WTC11 (cell line): ENCODE results near the gene SP140L. TPM values are rescaled to one million over a fixed set of nuclear protein-coding genes. Genes with fewer than 3 reads are reported as not detected.

Experiments
- ATAC-seq: fragments of 200-7000 bp; cut with Tn5 transposase; 2 replicates; pipeline ENCODE4 v1.10.0; 2021; ENCODE audit warnings: mild to moderate bottlenecking, moderate library complexity
- CTCF ChIA-PET: fragments of 300-600 bp; sonication (Branson Sonifier 250); formaldehyde crosslinking; loops from one replicate; lab custom pipeline; 2021; ENCODE audit warnings: antibody characterized with exemption; lab: Charles Lee
- POLR2A ChIA-PET: fragments of 350-600 bp; sonication (Branson Sonifier 250); formaldehyde crosslinking; loops from one replicate; lab custom pipeline; 2021; ENCODE audit warnings: antibody characterized with exemption; lab: Charles Lee
- DNase-seq: peaks from one replicate; pipeline ENCODE4 v3.0.0; 2021; ENCODE audit warnings: low spot score
- H3K27ac Mint-ChIP-seq: 2 replicates; pipeline ENCODE4 v1.8.0; 2021; ENCODE audit warnings: mixed read lengths
- H3K27me3 Mint-ChIP-seq: 2 replicates; pipeline ENCODE4 v1.8.0; 2021; ENCODE audit warnings: low read depth, mild to moderate bottlenecking, moderate library complexity, mixed read lengths
- H3K36me3 Mint-ChIP-seq: 2 replicates; pipeline ENCODE4 v1.8.0; 2021; ENCODE audit warnings: mixed read lengths
- H3K4me1 Mint-ChIP-seq: 2 replicates; pipeline ENCODE4 v1.8.0; 2022; ENCODE audit warnings: mixed read lengths
- H3K4me3 Mint-ChIP-seq: 2 replicates; pipeline ENCODE4 v1.8.0; 2021; ENCODE audit warnings: mild to moderate bottlenecking, moderate library complexity, mixed read lengths
- H3K9me3 Mint-ChIP-seq: 2 replicates; pipeline ENCODE4 v1.8.0; 2021; ENCODE audit warnings: mixed read lengths
- CBFB ChIP-seq: sonication (generic); formaldehyde crosslinking; IDR thresholded peaks from 2 replicates; pipeline ENCODE4 v1.8.1; 2022; ENCODE audit warnings: mild to moderate bottlenecking, low read depth, missing genetic modification reagents
- FOXJ3 ChIP-seq: sonication (generic); formaldehyde crosslinking; IDR thresholded peaks from 2 replicates; pipeline ENCODE4 v1.9.0; 2021; ENCODE audit warnings: missing genetic modification reagents, mild to moderate bottlenecking, borderline replicate concordance
- HMGXB4 ChIP-seq: sonication (generic); formaldehyde crosslinking; IDR thresholded peaks from 2 replicates; pipeline ENCODE4 v1.8.1; 2023; ENCODE audit warnings: mild to moderate bottlenecking, moderate library complexity, missing genetic modification reagents
- NFYB ChIP-seq: sonication (generic); formaldehyde crosslinking; conservative IDR thresholded peaks from 2 replicates; pipeline ENCODE4 v1.8.0; 2022; ENCODE audit warnings: low read depth, missing genetic modification reagents
- NR3C1 ChIP-seq: sonication (generic); formaldehyde crosslinking; conservative IDR thresholded peaks from 2 replicates; pipeline ENCODE4 v1.8.1; 2023; ENCODE audit warnings: low read depth, mild to moderate bottlenecking, missing genetic modification reagents
- OVOL2 ChIP-seq: fragments of 250-450 bp; sonication (Bioruptor Pico); IDR thresholded peaks from 2 replicates; pipeline ENCODE4 v1.9.0; 2021; ENCODE audit warnings: mild to moderate bottlenecking, borderline replicate concordance
- SMAD3 ChIP-seq: sonication (generic); formaldehyde crosslinking; IDR thresholded peaks from 2 replicates; pipeline ENCODE4 v1.8.0; 2022; ENCODE audit warnings: missing genetic modification reagents, mild to moderate bottlenecking, borderline replicate concordance
- SOX15 ChIP-seq: fragments of 250-450 bp; sonication (Bioruptor Pico); IDR thresholded peaks from 2 replicates; pipeline ENCODE4 v1.9.0; 2021; ENCODE audit warnings: mild to moderate bottlenecking
- ZMAT4 ChIP-seq: fragments of 250-450 bp; sonication (Bioruptor Pico); IDR thresholded peaks from 2 replicates; pipeline ENCODE4 v1.9.0; 2021; ENCODE audit warnings: mild to moderate bottlenecking
- ZNF121 ChIP-seq: sonication (generic); formaldehyde crosslinking; IDR thresholded peaks from 2 replicates; pipeline ENCODE4 v1.8.0; 2023; ENCODE audit warnings: missing genetic modification reagents
- ZNF219 ChIP-seq: sonication (generic); formaldehyde crosslinking; IDR thresholded peaks from 2 replicates; pipeline ENCODE4 v1.8.0; 2023; ENCODE audit warnings: missing genetic modification reagents, mild to moderate bottlenecking, borderline replicate concordance
- ZNF281 ChIP-seq: sonication (generic); formaldehyde crosslinking; IDR thresholded peaks from 2 replicates; pipeline ENCODE4 v1.8.0; 2023; ENCODE audit warnings: mild to moderate bottlenecking, missing genetic modification reagents
- total RNA-seq: library from RNA; stranded (reverse); gene quantifications from 3 replicates; pipeline ENCODE4 v1.2.3, GENCODE V29; 2021
- TF ChIP-seq, protein P1 (sequence below): sonication (generic); formaldehyde crosslinking; IDR thresholded peaks from 2 replicates; pipeline ENCODE4 v1.8.1; 2022; ENCODE audit warnings: mild to moderate bottlenecking, moderate library complexity, missing genetic modification reagents

SP140L gene
- total RNA-seq, 1 experiment from 2014 or later: 3.2 TPM

DNA sequence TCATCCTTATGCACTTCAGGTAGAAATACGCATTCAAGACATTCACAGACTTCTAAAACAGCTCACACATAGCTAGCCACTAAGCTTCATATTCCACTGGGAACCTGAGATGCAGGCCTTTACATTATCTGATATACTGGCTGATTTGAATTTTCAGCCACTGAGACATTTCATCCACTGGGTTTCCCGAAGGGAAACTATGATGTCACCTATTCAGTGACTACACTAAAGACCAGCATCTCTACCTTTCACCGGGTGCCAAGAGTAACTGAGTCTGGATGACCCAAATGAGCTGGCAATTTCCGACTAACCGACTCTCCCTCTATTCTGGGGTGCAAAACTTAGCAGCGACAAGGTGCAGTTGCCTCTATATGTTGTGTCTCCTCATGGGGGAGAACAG is 31.8 kb upstream of the SP140L start:
- H3K27ac Mint-ChIP-seq: no peak overlapping the region
- CTCF ChIA-PET: no interaction called here
- H3K4me3 Mint-ChIP-seq: no peak overlapping the region
- peaks cover 32% of the 10 kb centered on the region for H3K9me3 Mint-ChIP-seq
- no peak for DNase-seq
- H3K36me3 Mint-ChIP-seq: peaks cover 10% of the 10 kb centered on the region
- H3K4me1 Mint-ChIP-seq: no peaks in the 10 kb centered on the region
- peaks cover 3% of the 10 kb centered on the region; the same call in 1 of the 2 replicates for H3K27me3 Mint-ChIP-seq
- POLR2A ChIA-PET: no interaction called here
- TF ChIP-seq, protein P1, sequence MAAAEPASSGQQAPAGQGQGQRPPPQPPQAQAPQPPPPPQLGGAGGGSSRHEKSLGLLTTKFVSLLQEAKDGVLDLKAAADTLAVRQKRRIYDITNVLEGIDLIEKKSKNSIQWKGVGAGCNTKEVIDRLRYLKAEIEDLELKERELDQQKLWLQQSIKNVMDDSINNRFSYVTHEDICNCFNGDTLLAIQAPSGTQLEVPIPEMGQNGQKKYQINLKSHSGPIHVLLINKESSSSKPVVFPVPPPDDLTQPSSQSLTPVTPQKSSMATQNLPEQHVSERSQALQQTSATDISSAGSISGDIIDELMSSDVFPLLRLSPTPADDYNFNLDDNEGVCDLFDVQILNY (CRISPR knock-in tag): no peak
- no peak for TF ChIP-seq HMGXB4 (CRISPR knock-in tag)
- no peak for TF ChIP-seq ZNF281
- no peak for TF ChIP-seq OVOL2 (CRISPR knock-in tag)
- no peak for ATAC-seq

GRCh38 chr2:230296917-230297316 is 30.1 kb upstream of the SP140L start:
- ChIA-PET POLR2A (no interaction called here), CTCF (no interaction called here)
- Mint-ChIP-seq H3K36me3 (peaks cover 17% of the 10 kb centered on the region), H3K27me3 (peaks cover 3% of the 10 kb centered on the region; the same call in 1 of the 2 replicates), H3K9me3 (peaks cover 48% of the 10 kb centered on the region), H3K27ac (no peak overlapping the region), H3K4me3 (no peak overlapping the region), H3K4me1 (peaks cover 3% of the 10 kb centered on the region)
- ATAC-seq (no peak), DNase-seq (no peak)
- TF ChIP-seq NR3C1: no peak
- no peak for TF ChIP-seq ZMAT4 (CRISPR knock-in tag)
- TF ChIP-seq SOX15 (CRISPR knock-in tag): no peak
- TF ChIP-seq ZNF219 (CRISPR knock-in tag): no peak
- TF ChIP-seq ZNF121 (CRISPR knock-in tag): no peak

DNA sequence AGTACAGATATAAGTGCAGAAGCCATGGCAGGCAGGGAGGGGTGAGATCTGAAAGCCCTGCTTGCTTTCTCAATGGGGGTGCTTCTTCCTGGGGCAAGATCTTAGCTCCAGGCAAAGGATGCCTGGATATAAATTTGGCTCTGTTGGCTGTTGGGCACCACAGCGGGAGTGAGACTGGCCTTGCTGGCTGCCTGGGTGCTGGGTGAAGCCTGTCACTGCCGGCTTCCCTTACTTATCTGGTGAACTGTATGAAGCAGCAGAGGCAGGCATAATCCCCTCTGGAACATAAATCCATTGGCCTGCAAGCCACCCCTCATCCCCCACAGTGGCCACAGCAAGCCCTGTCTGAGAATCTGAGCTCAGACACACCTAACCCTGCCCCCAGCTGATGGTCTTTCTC is 27.4 kb upstream of the SP140L start:
- H3K27ac Mint-ChIP-seq: no peak overlapping the region

GRCh38 chr2:230305416-230306275 is 21.3 kb upstream of the SP140L start:
- Mint-ChIP-seq H3K4me3 (no peak overlapping the region), H3K27ac (no peak overlapping the region), H3K9me3 (peaks cover 42% of the 10 kb centered on the region)

More for the DNA sequence above, 27.4 kb upstream of the SP140L start:
- Mint-ChIP-seq H3K27me3 (peaks cover 6% of the 10 kb centered on the region; the same call in 1 of the 2 replicates), H3K9me3 (peaks cover 72% of the 10 kb centered on the region), H3K4me3 (no peak overlapping the region), H3K36me3 (peaks cover 41% of the 10 kb centered on the region), H3K4me1 (peaks cover 3% of the 10 kb centered on the region)
- DNase-seq (no peak), ATAC-seq (no peak)
- ChIA-PET POLR2A (no interaction called here), CTCF (no interaction called here)
- TF ChIP-seq NFYB (CRISPR knock-in tag): no peak

More at GRCh38 chr2:230305416-230306275, 21.3 kb upstream of the SP140L start:
- CTCF ChIA-PET: no interaction called here
- Mint-ChIP-seq H3K4me1 (peaks cover 3% of the 10 kb centered on the region), H3K36me3 (peaks cover 35% of the 10 kb centered on the region)
- no peak; the same call in 1 of the 2 replicates for ATAC-seq
- TF ChIP-seq SMAD3 (CRISPR knock-in tag) (no peak), CBFB (CRISPR knock-in tag) (no peak), FOXJ3 (CRISPR knock-in tag) (no peak)
- TF ChIP-seq, all 79 proteins: peak for 0
- DNase-seq: no peak
- POLR2A ChIA-PET: no interaction called here
- H3K27me3 Mint-ChIP-seq: 0 out of 2 replicates have a peak, but pooled peaks cover 3% of the 10 kb centered on the region
